ENCODE data around the gene GAA.
A peak's percentile ranks its signal among the peaks of the same experiment; 100 is the strongest.
"Not testable (repeated sequence)": the region's sequence is repeated elsewhere in the genome, so short reads cannot be mapped to it uniquely, and the experiment has no call there.

GAA gene

GRCh38 chr17:80083136-80083661 is 18.2 kb upstream of the GAA start:
- no peak for FAIRE-seq
- DNase-seq (ENCODE audit: low spot score), result no peak

DNA sequence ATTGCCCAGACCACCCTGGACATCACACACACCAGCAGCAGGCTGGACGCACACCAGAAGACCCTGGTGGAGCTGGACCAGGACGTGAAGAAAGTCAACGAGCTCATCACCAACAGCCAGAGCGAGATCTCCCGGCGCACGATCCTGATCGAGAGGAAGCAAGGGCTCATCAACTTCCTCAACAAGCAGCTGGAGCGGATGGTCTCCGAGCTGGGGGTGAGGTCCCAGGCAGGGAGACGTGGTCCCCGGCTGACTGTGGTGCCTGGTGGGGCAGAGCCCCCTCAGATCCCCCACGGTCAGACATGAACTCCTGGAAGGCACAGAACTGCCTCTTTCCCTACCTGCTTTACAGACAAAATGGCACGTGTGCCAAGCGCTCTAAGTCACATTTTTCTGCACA is 16.6 kb upstream of the GAA start:
- DNase-seq (ENCODE audit: low spot score), result no peak
- peak; percentile 42 for FAIRE-seq

- no peak for FAIRE-seq
Measured at GRCh38 chr17:80086081-80086480, 15.3 kb upstream of the GAA start.

GRCh38 chr17:80086616-80087015 is 14.8 kb upstream of the GAA start:
- no peak for FAIRE-seq
- DNase-seq (ENCODE audit: low spot score), result no peak

More at GRCh38 chr17:80086081-80086480, 15.3 kb upstream of the GAA start:
- no peak for DNase-seq (ENCODE audit: low spot score)

DNA sequence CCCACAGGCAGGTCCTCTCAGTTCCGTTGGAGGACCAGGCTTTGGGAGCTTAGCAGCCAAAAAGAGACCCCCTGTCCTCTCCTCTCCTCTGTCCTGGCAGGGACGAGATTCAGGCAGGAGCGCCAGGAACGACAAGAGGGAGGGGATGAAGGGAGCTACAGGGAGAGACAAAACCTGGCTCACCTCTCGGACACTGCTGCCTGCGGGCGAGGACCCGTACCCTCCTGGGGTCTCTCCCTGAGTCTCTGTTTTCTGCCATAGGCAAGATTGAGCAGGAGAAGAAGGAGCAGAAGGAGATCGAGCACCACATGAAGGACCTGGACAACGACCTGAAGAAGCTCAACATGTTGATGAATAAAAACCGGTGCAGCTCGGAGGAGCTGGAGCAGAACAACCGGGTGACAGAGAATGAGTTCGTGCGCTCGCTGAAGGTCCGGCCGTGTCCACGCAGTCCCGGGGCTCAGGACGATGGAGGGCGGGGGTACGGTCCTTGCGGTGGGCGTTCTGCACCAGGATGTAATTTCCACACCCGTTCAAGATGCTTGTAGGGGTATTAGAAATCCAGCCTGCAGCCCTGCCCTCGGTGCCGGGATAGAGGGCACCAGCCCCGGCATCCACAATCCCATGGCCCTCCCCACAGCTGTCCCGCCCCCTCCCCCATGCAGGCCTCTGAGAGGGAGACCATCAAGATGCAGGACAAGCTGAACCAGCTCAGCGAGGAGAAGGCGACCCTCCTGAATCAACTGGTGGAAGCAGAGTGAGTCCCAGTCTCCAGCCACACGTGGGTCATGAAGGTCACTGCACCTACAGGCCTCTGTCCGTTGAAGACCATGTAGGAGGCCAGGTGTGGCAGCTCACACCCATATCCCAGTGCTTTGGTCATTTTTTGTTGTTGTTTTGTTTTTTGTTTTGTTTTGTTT is 13.8 kb upstream of the GAA start:
- DNase-seq (ENCODE audit: low spot score) (no peak), FAIRE-seq (peak; percentile 66)

DNA sequence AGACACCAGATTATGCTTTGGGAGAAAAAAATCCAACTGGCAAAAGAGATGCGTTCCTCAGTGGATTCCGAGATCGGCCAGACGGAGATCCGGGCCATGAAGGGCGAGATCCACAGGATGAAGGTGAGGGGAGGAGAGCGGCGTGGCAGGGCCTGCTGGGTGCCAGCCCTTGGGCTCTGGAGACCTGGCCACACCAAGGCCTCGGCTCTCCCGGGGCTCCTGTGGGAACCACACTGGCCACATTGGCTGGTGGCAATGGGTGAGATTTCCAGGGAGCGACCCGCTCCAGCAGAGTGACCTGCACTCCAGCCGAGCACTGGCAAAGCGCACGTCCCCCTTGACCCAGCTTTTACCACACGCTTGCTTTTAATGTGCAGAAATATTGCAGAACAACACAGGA is 11.6 kb upstream of the GAA start:
- FAIRE-seq, result no peak

GRCh38 chr17:80090164-80090563 is 11.2 kb upstream of the GAA start:
- not testable (repeated sequence) for DNase-seq (ENCODE audit: low spot score)
- peak; percentile 100 for FAIRE-seq

More for the DNA sequence above, 11.6 kb upstream of the GAA start:
- no peak for DNase-seq (ENCODE audit: low spot score)

DNA sequence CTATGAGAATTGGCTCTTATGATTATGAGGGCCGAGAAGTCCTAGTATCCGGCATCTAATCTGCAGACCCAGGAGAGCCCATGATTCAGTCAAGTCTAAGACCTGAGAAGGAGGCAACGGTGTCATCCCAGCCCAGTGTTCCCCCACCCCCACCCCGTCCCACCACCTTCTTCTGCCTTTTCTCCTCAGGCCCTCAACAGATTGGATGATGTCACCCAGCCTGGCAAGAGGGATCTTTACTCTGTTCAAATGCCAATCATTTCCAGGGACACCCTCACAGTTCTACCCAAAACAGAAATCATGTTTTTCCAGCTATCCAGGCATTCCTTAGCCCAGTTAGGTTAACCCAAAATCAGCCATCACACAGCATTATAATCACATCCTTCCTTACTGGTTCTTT is 10.0 kb upstream of the GAA start:
- DNase-seq (ENCODE audit: low spot score), result no peak
- FAIRE-seq, result no peak

- FAIRE-seq (no peak), DNase-seq (ENCODE audit: low spot score) (no peak)
Measured at GRCh38 chr17:80092959-80093358, 8.4 kb upstream of the GAA start.

DNA sequence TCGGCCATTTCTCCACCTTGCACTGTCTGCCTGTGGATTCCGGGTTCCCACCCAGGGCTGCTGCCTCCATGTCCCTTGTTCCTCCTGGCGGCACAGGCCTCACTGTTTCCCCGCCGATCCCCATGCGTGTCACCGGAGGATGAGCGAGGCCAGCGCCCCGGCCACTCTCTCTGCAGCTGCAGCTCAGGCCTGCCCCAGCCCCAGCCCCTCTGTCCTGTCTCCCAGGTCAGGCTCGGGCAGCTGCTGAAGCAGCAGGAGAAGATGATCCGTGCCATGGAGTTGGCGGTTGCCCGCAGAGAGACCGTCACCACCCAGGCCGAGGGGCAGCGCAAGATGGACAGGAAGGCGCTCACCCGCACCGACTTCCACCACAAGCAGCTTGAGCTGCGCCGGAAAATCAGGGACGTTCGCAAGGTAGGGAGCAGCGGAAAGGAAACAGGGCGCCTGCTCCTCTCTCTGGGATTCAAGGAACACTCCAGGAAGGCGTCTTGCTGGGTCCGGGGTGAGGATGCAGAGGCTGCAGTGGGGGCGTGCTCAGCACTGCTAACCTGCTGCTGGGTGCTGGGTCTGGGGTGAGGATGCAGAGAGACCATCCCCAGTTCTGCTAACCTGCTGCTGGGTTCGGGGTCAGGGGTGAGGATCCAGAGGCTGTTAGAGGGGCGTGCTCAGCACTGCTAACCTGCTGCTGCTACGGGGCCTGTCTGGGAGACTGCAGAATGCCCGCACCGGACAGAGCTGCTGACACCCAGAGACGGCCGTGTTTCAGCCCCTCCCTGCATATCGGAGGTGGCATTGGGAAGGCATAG is 6.1 kb upstream of the GAA start:
- FAIRE-seq, result peak; percentile 30
- no peak for DNase-seq (ENCODE audit: low spot score)

GRCh38 chr17:80095844-80096475 is 5.4 kb upstream of the GAA start:
- peak; percentile 79 for FAIRE-seq

DNA sequence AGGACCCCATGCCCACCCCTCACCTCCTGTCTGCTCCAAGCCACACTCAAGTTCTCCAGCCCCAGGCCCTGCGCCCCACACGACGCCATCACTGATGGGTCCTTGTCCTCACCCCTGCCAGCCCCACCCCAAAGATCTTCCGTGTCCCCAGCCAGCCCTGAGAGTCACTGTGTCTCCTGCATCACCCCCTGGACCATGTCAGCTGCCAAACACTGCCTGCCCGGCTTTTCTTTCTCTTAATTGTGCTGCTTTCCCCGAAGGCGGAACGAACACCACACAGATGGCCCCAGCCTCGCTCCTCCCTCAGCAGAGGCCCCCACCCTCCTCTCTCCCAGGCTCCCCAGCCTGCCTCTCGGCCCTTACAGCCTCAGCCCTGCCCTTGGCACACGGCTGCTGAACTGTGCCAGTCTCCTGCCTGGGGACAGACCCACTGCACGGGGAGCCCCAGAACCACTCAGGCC is 4.8 kb upstream of the GAA start:
- no peak for DNase-seq (ENCODE audit: low spot score)
- FAIRE-seq, result peak; percentile 23

More at GRCh38 chr17:80095844-80096475, 5.4 kb upstream of the GAA start:
- no peak for DNase-seq (ENCODE audit: low spot score)

GRCh38 chr17:80097127-80097621 is 4.2 kb upstream of the GAA start:
- DNase-seq (ENCODE audit: low spot score) (no peak), FAIRE-seq (peak; percentile 67)

DNA sequence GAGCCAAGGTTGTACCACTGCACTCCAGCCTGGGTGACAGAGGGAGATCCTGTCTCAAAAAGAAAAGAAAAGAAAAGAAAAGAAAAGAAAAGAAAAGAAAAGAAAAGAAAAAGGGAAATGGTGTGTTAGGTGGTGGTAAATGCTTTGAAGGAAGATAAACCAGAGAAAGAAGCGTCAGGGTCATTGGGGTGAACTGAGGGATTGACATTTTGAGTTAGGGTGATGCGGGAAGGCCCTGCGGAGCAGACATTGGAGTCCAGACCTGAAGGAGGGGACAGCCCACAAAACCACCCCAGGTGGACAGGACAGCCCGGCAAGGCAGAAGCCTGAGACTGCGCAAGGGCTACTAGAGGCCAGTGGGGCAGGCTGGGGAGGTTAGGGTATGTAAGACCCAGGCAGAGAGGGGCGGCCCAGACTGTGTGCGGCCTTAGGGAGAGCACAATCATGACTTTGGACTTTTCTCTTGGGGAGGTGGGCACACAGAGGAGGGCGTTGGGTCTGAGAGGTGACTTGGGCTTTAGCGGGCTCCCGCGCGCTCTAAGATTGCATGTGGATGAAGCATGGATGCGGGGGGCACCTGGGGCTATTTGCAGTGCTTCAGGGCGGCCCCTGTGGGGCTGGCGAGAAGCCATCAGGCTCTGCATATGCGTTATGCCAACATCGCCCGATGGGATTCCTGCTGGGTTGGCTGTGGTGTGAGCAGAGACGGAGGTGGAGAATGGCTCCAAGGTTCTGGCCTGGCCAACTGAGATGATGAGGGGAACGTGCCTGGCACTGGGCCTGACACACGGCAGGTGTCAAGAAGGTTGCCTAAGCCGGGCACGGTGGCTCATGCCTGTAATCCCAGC is 3.3 kb upstream of the GAA start:
- FAIRE-seq, result no peak
- no peak for DNase-seq (ENCODE audit: low spot score)

GRCh38 chr17:80099291-80100034 is 1.9 kb upstream of the GAA start:
- DNase-seq (ENCODE audit: low spot score) (no peak), FAIRE-seq (no peak)

- DNase-seq (ENCODE audit: low spot score), result no peak
Measured at GRCh38 chr17:80100035-80100323, 1.4 kb upstream of the GAA start.

DNA sequence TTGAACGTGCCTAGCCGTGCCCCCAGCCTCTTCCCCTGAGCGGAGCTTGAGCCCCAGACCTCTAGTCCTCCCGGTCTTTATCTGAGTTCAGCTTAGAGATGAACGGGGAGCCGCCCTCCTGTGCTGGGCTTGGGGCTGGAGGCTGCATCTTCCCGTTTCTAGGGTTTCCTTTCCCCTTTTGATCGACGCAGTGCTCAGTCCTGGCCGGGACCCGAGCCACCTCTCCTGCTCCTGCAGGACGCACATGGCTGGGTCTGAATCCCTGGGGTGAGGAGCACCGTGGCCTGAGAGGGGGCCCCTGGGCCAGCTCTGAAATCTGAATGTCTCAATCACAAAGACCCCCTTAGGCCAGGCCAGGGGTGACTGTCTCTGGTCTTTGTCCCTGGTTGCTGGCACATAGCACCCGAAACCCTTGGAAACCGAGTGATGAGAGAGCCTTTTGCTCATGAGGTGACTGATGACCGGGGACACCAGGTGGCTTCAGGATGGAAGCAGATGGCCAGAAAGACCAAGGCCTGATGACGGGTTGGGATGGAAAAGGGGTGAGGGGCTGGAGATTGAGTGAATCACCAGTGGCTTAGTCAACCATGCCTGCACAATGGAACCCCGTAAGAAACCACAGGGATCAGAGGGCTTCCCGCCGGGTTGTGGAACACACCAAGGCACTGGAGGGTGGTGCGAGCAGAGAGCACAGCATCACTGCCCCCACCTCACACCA is 724 bp downstream of the GAA start:
- peak; percentile 37 for FAIRE-seq

More at GRCh38 chr17:80100035-80100323, 1.4 kb upstream of the GAA start:
- FAIRE-seq, result peak; percentile 65

DNA sequence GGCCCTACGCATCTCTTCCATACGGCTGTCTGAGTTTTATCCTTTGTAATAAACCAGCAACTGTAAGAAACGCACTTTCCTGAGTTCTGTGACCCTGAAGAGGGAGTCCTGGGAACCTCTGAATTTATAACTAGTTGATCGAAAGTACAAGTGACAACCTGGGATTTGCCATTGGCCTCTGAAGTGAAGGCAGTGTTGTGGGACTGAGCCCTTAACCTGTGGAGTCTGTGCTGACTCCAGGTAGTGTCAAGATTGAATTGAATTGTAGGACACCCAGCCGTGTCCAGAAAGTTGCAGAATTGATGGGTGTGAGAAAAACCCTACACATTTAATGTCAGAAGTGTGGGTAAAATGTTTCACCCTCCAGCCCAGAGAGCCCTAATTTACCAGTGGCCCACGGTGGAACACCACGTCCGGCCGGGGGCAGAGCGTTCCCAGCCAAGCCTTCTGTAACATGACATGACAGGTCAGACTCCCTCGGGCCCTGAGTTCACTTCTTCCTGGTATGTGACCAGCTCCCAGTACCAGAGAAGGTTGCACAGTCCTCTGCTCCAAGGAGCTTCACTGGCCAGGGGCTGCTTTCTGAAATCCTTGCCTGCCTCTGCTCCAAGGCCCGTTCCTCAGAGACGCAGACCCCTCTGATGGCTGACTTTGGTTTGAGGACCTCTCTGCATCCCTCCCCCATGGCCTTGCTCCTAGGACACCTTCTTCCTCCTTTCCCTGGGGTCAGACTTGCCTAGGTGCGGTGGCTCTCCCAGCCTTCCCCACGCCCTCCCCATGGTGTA is 1.5 kb downstream of the GAA start:
- FAIRE-seq (no peak), DNase-seq (ENCODE audit: low spot score) (no peak)

More for the DNA sequence above, 724 bp downstream of the GAA start:
- peak; percentile 55 for DNase-seq (ENCODE audit: low spot score)

All from urothelium cell line (cell line).